Measurements from ENCODE around the gene TGM6.

TGM6 gene

DNA sequence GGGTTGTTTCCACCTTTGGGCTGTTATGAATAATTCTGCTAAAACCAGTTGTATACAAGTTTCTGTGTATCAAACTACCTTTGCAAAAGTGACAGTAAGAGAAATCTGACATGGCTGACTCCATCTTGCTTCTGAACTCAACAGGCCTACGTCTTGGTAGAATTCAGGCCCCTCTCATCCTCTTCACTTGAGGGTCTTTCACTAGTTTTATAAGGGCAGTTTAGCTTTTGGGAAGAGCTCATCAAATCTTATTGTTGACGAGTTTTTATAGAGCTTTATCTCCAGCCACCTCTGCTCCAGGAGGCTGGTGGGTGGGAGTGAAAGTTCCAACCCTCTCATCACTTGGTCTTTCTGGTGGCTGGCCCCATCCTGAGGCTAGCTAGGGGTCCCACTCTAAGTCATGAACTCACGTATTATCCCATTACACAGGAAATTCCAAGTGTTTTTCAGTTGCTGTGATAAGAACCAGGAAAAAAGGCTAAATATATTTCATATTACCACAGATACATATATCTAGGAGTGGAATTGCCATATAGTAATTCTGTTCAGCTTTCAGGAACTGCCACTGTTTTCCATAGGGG lies 78.3 kb downstream of the TGM6 start:
- TF ChIP-seq, protein P1, sequence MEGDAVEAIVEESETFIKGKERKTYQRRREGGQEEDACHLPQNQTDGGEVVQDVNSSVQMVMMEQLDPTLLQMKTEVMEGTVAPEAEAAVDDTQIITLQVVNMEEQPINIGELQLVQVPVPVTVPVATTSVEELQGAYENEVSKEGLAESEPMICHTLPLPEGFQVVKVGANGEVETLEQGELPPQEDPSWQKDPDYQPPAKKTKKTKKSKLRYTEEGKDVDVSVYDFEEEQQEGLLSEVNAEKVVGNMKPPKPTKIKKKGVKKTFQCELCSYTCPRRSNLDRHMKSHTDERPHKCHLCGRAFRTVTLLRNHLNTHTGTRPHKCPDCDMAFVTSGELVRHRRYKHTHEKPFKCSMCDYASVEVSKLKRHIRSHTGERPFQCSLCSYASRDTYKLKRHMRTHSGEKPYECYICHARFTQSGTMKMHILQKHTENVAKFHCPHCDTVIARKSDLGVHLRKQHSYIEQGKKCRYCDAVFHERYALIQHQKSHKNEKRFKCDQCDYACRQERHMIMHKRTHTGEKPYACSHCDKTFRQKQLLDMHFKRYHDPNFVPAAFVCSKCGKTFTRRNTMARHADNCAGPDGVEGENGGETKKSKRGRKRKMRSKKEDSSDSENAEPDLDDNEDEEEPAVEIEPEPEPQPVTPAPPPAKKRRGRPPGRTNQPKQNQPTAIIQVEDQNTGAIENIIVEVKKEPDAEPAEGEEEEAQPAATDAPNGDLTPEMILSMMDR (conservative IDR thresholded peaks at IDR 0.05; ENCODE audit: low read depth, low read length) = no peak
- no peak overlapping the region for H3K4me3 ChIP-seq (ENCODE audit: low read depth, low read length)
- no peak for DNase-seq (ENCODE audit: low read depth)

DNA sequence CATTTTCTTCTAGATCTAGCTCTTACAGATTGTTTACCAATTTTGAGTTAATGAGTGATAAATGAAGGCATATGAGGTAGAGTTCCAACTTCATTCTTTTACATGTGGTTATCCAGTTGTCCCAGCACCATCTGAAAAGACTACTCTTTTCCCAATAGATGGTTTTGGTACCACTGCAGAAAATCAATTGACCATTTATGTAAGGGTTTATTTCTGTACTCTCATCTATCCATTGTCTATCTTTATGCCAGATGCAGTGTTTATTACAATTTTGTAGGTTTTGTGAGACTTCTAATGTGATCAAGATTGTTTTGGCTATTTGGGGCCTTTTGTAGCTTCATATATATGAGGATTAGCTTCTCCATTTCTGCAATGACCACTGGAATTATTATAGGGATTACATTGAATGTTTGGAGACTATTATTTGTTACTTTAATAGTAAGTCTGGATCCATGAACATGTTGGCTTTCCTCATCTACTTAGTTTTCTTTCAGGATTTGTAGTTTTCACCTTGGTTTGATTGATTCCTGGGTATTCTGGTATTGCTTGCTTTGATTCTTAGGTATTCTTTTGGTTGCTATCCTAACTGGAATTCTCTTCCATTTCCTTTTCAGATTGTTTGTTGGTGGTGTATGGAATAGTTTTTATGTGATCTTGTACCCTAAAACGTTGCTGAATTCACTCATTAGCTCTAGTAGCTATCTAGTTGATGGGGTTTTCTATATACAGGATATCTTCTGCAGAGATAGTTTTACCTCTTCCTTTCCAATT lies 79.5 kb downstream of the TGM6 start:
- TF ChIP-seq, protein P1 (conservative IDR thresholded peaks at IDR 0.05; ENCODE audit: low read depth, low read length) = no peak
- DNase-seq (ENCODE audit: low read depth) = no peak
- H3K4me3 ChIP-seq (ENCODE audit: low read depth, low read length) = no peak overlapping the region

DNA sequence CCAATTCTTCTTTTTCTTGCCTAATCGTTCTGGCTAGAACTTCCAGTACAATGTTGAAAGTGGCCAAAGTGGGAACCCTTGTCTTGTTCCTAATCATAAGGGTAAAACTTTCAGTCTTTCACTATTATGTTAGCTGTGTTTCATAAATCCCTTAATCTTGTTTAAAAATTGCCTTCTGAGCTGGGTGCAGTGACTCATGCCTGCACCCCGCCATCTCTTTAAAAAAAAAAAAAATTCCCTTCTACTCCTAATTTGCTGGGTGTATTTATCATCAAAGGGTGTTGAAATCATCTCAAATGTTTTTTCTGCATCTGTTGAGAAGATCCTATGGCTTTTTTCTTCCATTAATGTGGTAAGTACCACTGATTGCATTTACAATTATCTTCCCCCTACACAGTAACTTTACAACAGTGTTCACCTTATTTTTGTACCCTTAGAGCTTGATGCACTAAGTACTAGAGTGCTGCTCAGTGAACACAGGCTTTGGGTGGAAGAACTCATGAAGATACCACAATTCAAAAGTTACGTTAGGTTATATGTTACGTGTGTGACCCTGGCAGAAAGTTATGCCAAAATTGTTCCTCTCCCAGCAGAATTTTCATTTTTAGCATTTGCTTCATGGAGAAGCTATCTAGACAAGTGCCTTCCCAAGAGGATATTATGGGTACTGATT lies 80.2 kb downstream of the TGM6 start:
- H3K4me3 ChIP-seq (ENCODE audit: low read depth, low read length) = no peak overlapping the region
- DNase-seq (ENCODE audit: low read depth) = no peak
- TF ChIP-seq, protein P1 (conservative IDR thresholded peaks at IDR 0.05; ENCODE audit: low read depth, low read length) = no peak

DNA sequence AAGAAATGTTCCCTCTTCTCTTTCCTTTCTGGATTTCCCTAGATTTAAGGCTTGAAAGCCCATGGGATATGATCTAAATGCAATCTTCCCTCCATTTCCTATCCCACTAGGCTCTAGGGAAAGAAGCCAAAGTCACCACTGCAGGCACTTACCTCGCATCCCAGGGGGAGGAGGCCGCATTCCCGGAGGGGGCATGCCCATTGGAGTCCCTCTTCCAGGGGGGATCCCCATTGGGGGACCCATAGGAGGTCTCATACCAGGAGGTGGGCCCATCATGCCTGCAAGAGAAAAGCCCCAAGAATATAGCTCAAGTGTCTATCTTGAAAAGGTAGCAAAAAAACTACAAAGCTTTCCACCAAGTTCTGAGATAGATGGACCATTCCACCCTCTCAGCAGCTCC lies 81.8 kb downstream of the TGM6 start:
- no peak overlapping the region for H3K4me3 ChIP-seq (ENCODE audit: low read depth, low read length)
- no peak for DNase-seq (ENCODE audit: low read depth)
- TF ChIP-seq, protein P1 (conservative IDR thresholded peaks at IDR 0.05; ENCODE audit: low read depth, low read length) = no peak

DNA sequence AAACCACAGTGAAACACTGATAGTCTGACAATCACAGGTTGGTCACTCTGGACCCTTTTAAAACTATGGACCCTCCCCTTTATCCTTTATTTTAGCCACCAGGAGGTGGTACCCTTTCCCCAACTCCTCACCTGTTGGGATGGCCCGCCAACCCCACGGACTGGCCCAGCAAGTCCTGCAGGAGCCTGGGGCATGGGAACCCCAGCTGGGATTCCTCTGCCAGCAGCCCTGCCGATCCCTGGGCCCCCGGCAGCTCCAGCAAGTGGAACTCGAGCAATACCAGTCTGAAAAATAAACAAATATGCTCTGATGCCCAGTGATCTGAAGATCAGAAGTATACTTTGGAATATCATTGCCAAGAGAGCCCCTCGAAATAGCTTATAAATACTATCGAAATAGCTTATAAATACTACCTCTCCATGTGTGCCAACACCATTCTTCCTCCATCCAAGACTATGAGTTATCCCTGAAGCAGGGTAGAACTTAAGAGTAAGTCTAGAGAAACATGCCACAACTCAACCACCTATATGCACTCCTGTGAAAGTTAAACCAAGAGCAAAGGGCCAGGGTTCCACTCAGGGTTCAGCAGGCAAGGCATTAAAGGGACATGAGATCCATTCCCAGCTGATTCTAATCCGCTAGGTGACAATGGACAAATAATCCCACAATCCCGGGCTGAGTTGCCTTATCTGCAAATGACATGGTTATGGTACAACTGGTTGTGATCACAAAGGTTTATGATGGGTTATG lies 83.1 kb downstream of the TGM6 start:
- H3K4me3 ChIP-seq (ENCODE audit: low read depth, low read length) = no peak overlapping the region
- no peak for DNase-seq (ENCODE audit: low read depth)
- TF ChIP-seq, protein P1 (conservative IDR thresholded peaks at IDR 0.05; ENCODE audit: low read depth, low read length) = no peak

DNA sequence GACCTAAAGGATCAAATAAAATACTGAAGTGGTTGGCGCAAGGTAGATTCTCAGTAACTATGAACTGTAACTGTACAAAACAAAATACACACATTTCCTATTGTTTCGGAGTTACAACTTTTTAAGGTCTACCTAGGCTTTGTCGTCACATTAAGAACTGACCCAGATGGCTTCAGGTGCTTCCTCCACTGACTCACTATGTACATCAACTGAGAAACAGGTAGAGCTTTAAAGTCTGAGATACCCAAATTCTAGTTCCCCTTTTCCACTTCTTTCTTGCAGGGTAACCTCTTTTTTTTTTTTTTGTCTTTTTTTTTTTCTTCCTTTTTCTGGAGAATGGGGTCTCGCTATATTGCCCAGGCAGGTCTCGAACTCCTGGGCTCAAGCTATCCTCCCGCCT lies 84.4 kb downstream of the TGM6 start:
- no peak overlapping the region for H3K4me3 ChIP-seq (ENCODE audit: low read depth, low read length)
- TF ChIP-seq, protein P1 (conservative IDR thresholded peaks at IDR 0.05; ENCODE audit: low read depth, low read length) = no peak
- DNase-seq (ENCODE audit: low read depth) = no peak

Data from choroid plexus epithelial cell (primary cell).